ENCODE data around the gene SDCBP2. TPM values are rescaled to one million over a fixed set of nuclear protein-coding genes. Genes with fewer than 3 reads are reported as not detected.

Gene SDCBP2
- total RNA-seq, 1 donor from 2014 or later = 1.2 TPM

DNA sequence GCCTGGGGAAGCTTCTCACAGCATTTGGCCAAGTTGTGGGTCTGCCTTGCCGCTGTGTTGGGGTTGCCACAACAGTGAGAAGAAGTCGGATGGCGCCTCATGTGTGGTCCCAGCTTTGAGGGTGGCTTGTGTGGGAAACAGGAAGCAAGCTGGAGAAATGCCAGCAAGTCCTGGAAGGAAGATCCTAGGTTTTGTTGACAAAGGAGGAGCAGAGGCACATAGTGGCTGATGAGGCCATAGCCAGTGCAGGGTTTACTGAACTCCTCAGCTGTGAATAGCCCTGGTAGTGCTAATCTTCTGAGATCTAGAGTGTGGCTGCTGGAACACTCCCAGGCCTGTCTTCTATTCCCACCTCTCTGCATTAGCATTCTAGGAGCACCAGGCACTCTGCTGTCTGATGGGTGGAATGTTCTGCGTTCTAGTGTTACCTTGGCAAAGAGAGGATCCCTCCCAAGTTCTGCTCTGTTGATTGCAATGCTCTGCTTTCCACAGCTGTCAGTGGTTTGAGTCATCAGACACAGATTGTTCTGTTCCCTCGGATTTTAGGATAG, 37.7 kb downstream of the SDCBP2 start:
- intact Hi-C loops (cut with micrococcal nuclease) = no loop called here
- H3K4me3 Mint-ChIP-seq = no peak overlapping the region
- no peaks in the 10 kb centered on the region for H3K9me3 Mint-ChIP-seq
- ChIA-PET CTCF (interaction anchor here (1.4 kb wide), 1 partner anchor 9 kb away, joined by 3 read pairs; no protein-coding TSS in a partner anchor), POLR2A (no interaction called here)
- DNase-seq = no peak
- no peak overlapping the region for H3K27ac Mint-ChIP-seq
- H3K36me3 Mint-ChIP-seq (ENCODE audit: low read depth) = no peaks in the 10 kb centered on the region
- no peaks in the 10 kb centered on the region for H3K27me3 Mint-ChIP-seq
- ATAC-seq (ENCODE audit: low read depth) = no peak
- H3K4me1 Mint-ChIP-seq = no peaks in the 10 kb centered on the region
- TF ChIP-seq, protein P1, sequence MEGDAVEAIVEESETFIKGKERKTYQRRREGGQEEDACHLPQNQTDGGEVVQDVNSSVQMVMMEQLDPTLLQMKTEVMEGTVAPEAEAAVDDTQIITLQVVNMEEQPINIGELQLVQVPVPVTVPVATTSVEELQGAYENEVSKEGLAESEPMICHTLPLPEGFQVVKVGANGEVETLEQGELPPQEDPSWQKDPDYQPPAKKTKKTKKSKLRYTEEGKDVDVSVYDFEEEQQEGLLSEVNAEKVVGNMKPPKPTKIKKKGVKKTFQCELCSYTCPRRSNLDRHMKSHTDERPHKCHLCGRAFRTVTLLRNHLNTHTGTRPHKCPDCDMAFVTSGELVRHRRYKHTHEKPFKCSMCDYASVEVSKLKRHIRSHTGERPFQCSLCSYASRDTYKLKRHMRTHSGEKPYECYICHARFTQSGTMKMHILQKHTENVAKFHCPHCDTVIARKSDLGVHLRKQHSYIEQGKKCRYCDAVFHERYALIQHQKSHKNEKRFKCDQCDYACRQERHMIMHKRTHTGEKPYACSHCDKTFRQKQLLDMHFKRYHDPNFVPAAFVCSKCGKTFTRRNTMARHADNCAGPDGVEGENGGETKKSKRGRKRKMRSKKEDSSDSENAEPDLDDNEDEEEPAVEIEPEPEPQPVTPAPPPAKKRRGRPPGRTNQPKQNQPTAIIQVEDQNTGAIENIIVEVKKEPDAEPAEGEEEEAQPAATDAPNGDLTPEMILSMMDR (IDR thresholded peaks at IDR 0.05) = no peak

DNA sequence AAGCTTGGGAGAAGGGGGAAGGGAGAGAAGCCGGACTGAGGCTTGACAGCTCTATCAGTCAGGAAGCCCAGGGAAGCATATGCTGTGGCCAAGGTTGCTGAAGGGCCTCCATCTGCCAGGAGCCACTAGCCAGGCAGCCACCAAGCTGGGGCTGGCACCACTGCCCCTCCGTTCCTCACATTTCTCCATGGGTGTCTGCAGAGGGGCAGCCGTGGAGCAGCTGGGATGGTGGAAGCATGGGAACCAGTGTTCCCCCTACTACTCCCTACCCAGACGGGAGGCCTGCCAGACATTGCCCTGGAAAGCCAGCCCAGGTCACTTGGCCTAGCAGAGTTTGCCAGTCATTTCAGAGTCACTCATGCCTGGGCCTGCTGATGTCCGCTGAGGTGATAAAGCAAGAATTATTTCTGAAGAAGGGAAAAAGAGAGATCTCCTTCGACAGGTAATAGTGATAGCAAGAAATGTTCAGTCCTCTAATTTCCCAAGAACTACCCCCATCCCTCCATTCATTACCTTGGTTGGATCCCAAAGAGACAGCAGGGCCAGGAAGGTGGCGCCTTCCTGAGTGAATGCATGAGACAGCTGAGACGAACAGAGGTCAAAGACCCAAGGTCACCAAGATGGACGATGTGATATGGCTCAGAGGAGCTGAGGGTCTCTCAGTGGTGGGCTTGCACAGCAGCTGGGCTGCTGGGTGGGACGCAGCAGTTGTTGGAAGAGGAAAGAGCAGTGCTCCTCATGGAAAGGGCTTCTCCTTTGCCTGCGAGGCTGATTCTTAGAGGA, 41.0 kb downstream of the SDCBP2 start:
- intact Hi-C loops (cut with micrococcal nuclease) = no loop called here
- ATAC-seq (ENCODE audit: low read depth) (no peak), DNase-seq (no peak)
- ChIA-PET CTCF (no interaction called here), POLR2A (no interaction called here)
- Mint-ChIP-seq H3K4me1 (no peaks in the 10 kb centered on the region), H3K36me3 (ENCODE audit: low read depth) (no peaks in the 10 kb centered on the region), H3K27ac (no peak overlapping the region), H3K27me3 (no peaks in the 10 kb centered on the region), H3K4me3 (no peak overlapping the region), H3K9me3 (no peaks in the 10 kb centered on the region)
- TF ChIP-seq, protein P1 (IDR thresholded peaks at IDR 0.05) = no peak

DNA sequence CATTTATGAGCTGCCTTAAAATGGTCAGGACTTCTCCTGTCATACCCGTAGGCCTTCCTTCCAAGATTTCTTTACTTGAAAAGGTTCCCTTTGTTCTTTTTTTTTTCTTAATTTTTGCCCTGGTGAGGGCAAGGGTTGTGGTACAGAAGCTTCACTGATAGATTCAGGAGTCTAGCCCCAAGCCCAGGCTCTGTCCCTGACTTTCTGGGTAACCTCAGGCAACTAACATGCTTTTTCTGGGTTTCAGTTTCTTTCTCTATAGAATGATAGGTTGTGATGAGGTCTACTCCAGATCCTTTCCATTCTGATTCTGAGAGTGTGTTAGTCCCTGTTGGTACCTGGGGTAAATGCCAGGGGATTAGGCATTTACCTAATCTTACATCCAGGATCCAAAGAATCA, 41.6 kb downstream of the SDCBP2 start:
- ChIA-PET CTCF (no interaction called here), POLR2A (no interaction called here)
- DNase-seq = no peak
- TF ChIP-seq, protein P1 (IDR thresholded peaks at IDR 0.05) = no peak
- no peak for ATAC-seq (ENCODE audit: low read depth)
- H3K27ac Mint-ChIP-seq = no peak overlapping the region
- no peak overlapping the region for H3K4me3 Mint-ChIP-seq
- no peaks in the 10 kb centered on the region for H3K36me3 Mint-ChIP-seq (ENCODE audit: low read depth)
- H3K4me1 Mint-ChIP-seq = no peaks in the 10 kb centered on the region
- H3K9me3 Mint-ChIP-seq = no peaks in the 10 kb centered on the region
- H3K27me3 Mint-ChIP-seq = no peaks in the 10 kb centered on the region
- intact Hi-C loops (cut with micrococcal nuclease) = no loop called here

DNA sequence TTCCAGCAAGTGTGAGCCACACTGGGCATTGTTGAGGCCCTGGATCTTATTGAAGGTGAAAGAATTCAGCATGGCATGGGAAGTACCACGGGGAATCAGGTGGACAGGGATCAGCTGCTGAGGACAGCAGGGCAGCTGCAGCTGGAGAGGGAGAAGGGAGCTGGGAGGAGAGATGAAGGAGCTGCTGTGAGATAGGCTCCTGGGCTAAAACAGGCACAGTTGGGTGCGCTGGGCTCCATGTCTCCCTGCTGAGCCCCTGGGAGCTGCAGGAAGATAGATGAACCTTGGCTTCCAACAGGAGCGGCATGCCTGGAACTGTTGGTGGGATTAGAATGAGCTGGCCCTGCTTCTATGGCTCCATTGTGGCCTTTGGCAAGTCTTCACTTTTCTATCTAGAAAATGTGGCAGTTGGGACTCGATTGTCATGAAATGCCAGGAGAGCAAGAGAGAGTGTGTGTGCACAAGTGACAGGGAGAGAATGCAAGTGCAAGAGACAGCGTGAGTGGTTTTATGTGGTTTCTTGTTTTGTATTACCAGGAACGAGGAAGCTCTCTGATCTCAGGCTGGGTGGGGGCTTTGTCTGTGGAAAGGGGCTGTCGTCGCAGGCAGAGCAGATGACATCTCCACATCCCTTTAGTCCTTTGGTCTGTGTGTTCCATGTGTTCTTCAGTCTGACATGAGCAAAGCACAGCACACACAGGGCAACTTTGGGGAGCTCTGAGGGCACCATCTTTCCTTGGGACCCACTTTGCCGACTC, 42.5 kb downstream of the SDCBP2 start:
- H3K4me1 Mint-ChIP-seq = no peaks in the 10 kb centered on the region
- no peaks in the 10 kb centered on the region for H3K27me3 Mint-ChIP-seq
- no peak for DNase-seq
- intact Hi-C loops (cut with micrococcal nuclease) = no loop called here
- TF ChIP-seq, protein P1 (IDR thresholded peaks at IDR 0.05) = no peak
- POLR2A ChIA-PET = no interaction called here
- H3K9me3 Mint-ChIP-seq = no peaks in the 10 kb centered on the region
- no peak overlapping the region for H3K27ac Mint-ChIP-seq
- no peak overlapping the region for H3K4me3 Mint-ChIP-seq
- no peaks in the 10 kb centered on the region for H3K36me3 Mint-ChIP-seq (ENCODE audit: low read depth)
- ATAC-seq (ENCODE audit: low read depth) = no peak
- CTCF ChIA-PET = interaction anchor here (0.7 kb wide), 1 partner anchor 12 kb away, joined by 3 read pairs; no protein-coding TSS in a partner anchor

Measured in activated B cell treated with CpG ODN at 0.5 μM for 24 hours (primary cell).